PFSK-1 (cell line): ENCODE measurements around the gene THRSP.

Experiments used
- SIN3A ChIP-seq: IDR thresholded peaks from 2 replicates; pipeline ENCODE4 v1.6.1; 2012; ENCODE audit warnings: mild to moderate bottlenecking, low read length, moderate library complexity, borderline replicate concordance; ENCODE audit not compliant: insufficient read depth
- TF ChIP-seq, protein P1 (sequence below), 2 experiments: IDR thresholded peaks; 2 replicates each; pipeline versions ENCODE4 v1.6.1 to v1.8.0; 2011 to 2012; ENCODE audit warnings: low read depth in 2 of 2, low read length in 2 of 2, control low read depth in 1 of 2, inconsistent platforms in 1 of 2, mild to moderate bottlenecking in 1 of 2, moderate library complexity in 1 of 2; ENCODE audit not compliant: insufficient read depth in 1 of 2

DNA sequence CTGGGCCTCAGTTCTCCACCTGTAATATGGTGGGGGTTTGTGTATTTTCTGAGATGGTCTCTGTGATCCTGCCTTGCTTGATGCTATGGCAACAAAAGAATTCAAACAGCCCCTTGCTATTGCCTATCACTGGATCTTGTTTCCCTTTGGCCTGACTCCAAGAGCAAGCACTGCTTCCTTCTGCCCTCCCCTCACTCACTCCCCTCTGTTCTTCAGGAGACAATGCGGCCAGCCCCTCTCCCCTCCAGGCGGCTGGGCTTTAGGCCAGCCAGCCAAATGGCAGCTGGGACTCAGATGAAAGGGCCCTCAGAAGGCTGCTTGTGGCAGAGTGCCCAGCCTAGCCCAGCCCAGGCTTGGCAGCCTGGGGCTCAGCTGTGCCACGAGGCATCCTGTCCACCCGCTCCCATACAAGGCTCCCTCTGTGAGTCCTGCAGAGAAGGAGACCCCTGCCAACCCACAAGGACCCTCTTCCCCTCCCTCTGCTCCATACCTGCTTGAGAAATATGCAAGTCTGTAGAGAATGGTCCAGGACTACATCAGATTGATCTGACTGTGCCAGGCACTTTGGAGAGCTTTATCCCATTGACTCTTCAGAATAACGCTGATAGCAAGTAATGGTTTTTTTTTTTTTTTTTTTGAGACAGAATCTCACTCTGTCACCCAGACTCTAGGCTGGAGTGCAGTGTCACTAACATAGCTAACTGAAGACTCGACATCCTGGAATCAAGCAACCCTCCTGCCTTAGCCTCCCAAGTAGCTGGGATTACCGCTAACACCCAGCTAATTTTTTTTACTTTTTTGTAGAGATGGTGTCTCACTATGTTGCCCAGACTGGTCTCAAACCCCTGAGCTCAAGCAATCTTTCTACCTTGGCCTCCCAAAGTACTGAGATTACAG lies 33.0 kb upstream of the THRSP start:
- TF ChIP-seq SIN3A = no peak
- TF ChIP-seq, protein P1, sequence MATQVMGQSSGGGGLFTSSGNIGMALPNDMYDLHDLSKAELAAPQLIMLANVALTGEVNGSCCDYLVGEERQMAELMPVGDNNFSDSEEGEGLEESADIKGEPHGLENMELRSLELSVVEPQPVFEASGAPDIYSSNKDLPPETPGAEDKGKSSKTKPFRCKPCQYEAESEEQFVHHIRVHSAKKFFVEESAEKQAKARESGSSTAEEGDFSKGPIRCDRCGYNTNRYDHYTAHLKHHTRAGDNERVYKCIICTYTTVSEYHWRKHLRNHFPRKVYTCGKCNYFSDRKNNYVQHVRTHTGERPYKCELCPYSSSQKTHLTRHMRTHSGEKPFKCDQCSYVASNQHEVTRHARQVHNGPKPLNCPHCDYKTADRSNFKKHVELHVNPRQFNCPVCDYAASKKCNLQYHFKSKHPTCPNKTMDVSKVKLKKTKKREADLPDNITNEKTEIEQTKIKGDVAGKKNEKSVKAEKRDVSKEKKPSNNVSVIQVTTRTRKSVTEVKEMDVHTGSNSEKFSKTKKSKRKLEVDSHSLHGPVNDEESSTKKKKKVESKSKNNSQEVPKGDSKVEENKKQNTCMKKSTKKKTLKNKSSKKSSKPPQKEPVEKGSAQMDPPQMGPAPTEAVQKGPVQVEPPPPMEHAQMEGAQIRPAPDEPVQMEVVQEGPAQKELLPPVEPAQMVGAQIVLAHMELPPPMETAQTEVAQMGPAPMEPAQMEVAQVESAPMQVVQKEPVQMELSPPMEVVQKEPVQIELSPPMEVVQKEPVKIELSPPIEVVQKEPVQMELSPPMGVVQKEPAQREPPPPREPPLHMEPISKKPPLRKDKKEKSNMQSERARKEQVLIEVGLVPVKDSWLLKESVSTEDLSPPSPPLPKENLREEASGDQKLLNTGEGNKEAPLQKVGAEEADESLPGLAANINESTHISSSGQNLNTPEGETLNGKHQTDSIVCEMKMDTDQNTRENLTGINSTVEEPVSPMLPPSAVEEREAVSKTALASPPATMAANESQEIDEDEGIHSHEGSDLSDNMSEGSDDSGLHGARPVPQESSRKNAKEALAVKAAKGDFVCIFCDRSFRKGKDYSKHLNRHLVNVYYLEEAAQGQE (IDR thresholded peaks at IDR 0.05; ENCODE audit: insufficient read depth in 1 of 2, low read depth in 2 of 2, low read length in 2 of 2) = no peak
